HepG2 (cell line): ENCODE results near the gene ADGRF1. TPM values are rescaled to one million over a fixed set of nuclear protein-coding genes. Genes with fewer than 3 reads are reported as not detected.

Experiments used
- ATAC-seq: fragments of 200-7000 bp; cut with Tn5 transposase; 3 replicates; pipeline ENCODE4 v1.9.1; 2020; ENCODE audit warnings: mild to moderate bottlenecking, moderate library complexity
- BruUV-seq: library from RNA; stranded (reverse); fragments of 400-500 nt; replicated peaks from 2 replicates; lab custom pipeline; 2021; lab: Mats Ljungman, UMichigan
- CTCF ChIA-PET: fragments of 300-600 bp; formaldehyde crosslinking; extraction: SDS; loops from one replicate; lab custom pipeline; 2021; ENCODE audit warnings: low total read pairs, inconsistent platforms, low intra/inter-chr PET ratio; lab: Yijun Ruan, JAX
- POLR2A ChIA-PET: fragments of 350-600 bp; sonication (Branson Sonifier 250); formaldehyde crosslinking; loops from one replicate; lab custom pipeline; 2020; ENCODE audit warnings: antibody characterized with exemption, inconsistent platforms; lab: Yijun Ruan, JAX
- DNase-seq: peaks from one replicate; pipeline ENCODE4 v3.0.0-alpha.2; 2015; ENCODE audit warnings: low spot score
- FAIRE-seq: peaks from 3 replicates; lab custom pipeline; 2011; peaks lifted over from hg19 to GRCh38; lab: Jason Lieb, UNC
- H2AFZ ChIP-seq: one replicate; pipeline ENCODE4 v1.6.1; 2011; ENCODE audit warnings: low read length, inconsistent platforms
- H3K27ac ChIP-seq: fragments of 300-600 bp; 3 replicates; pipeline ENCODE4 v1.8.0; 2011; ENCODE audit warnings: mixed run types, mild to moderate bottlenecking, mixed read lengths, low read length, inconsistent platforms; ENCODE audit not compliant: insufficient read depth; ENCODE audit errors: extremely low read length
- H3K27me3 ChIP-seq, 2 experiments: fragments of 200-600 bp in 1 of 2; 2 replicates in 1 of 2; 3 replicates in 1 of 2; pipeline versions ENCODE4 v1.6.0 to v1.8.0; 2011; ENCODE audit warnings: low read length in 2 of 2, mild to moderate bottlenecking in 2 of 2, moderate library complexity in 2 of 2, inconsistent platforms in 1 of 2; ENCODE audit not compliant: insufficient read depth in 2 of 2, control insufficient read depth in 1 of 2
- H3K36me3 ChIP-seq, 2 experiments: fragments of 200-600 bp in 1 of 2; replicated peaks in 1 of 2; 2 replicates in 1 of 2; 3 replicates in 1 of 2; pipeline versions ENCODE4 v1.5.1 to v1.8.0; 2011; ENCODE audit warnings: low read length in 2 of 2, inconsistent platforms in 1 of 2; ENCODE audit not compliant: insufficient read depth in 2 of 2, control insufficient read depth in 1 of 2
- H3K4me1 ChIP-seq: 2 replicates; pipeline ENCODE4 v1.5.1; 2012; ENCODE audit warnings: low read length, inconsistent platforms; ENCODE audit not compliant: insufficient read depth
- H3K4me2 ChIP-seq: 2 replicates; pipeline ENCODE4 v1.6.0; 2011; ENCODE audit warnings: low read depth, low read length, inconsistent platforms
- H3K4me3 ChIP-seq, 3 experiments: fragments of 200-600 bp in 1 of 3; sonication (generic), shearing (Covaris generic) in 1 of 3; replicated peaks in 1 of 3; 2 replicates each; pipeline ENCODE4 v1.5.1; 2011 to 2016; ENCODE audit warnings: low read length in 3 of 3, inconsistent platforms in 2 of 3, low read depth in 2 of 3, mild to moderate bottlenecking in 2 of 3, control low read depth in 1 of 3, mixed read lengths in 1 of 3; ENCODE audit not compliant: insufficient read depth in 1 of 3
- H3K79me2 ChIP-seq: one replicate; pipeline ENCODE4 v1.6.1; 2011; ENCODE audit warnings: low read length, inconsistent platforms; ENCODE audit not compliant: insufficient read depth
- H3K9ac ChIP-seq: 2 replicates; pipeline ENCODE4 v1.6.0; 2011; ENCODE audit warnings: mild to moderate bottlenecking, low read depth, low read length, inconsistent platforms; ENCODE audit not compliant: insufficient read depth
- H3K9me3 ChIP-seq: 2 replicates; pipeline ENCODE4 v1.5.1; 2012; ENCODE audit warnings: mild to moderate bottlenecking, low read length
- H4K20me1 ChIP-seq: 2 replicates; pipeline ENCODE4 v1.6.0; 2011; ENCODE audit warnings: inconsistent platforms, mild to moderate bottlenecking, low read length, moderate library complexity; ENCODE audit not compliant: insufficient read depth
- ATF1 ChIP-seq: IDR thresholded peaks from 2 replicates; pipeline ENCODE4 v1.6.1; 2016; ENCODE audit warnings: mild to moderate bottlenecking, control low read depth
- FOXP1 ChIP-seq, 2 experiments: fragments of 450-650 bp in 1 of 2; IDR thresholded peaks; 2 replicates each; pipeline ENCODE4 v1.6.1; 2017 to 2018; ENCODE audit warnings: antibody characterized with exemption in 1 of 2
- NR2F6 ChIP-seq, 2 experiments: IDR thresholded peaks; 2 replicates each; pipeline ENCODE4 v1.6.1; 2016; ENCODE audit warnings: antibody characterized with exemption in 1 of 2, mild to moderate bottlenecking in 1 of 2
- RARG ChIP-seq: sonication (generic); formaldehyde crosslinking; IDR thresholded peaks from 2 replicates; pipeline ENCODE4 v1.4.0; 2020; ENCODE audit warnings: low read depth, mild to moderate bottlenecking, missing genetic modification reagents
- SATB2 ChIP-seq: sonication (generic); formaldehyde crosslinking; IDR thresholded peaks from 2 replicates; pipeline ENCODE4 v1.5.0; 2020; ENCODE audit warnings: missing genetic modification reagents
- ZNF589 ChIP-seq: sonication (generic); formaldehyde crosslinking; conservative IDR thresholded peaks from 2 replicates; pipeline ENCODE4 v1.8.0; 2022; ENCODE audit warnings: mild to moderate bottlenecking, moderate library complexity, missing genetic modification reagents
- ZNF770 ChIP-seq: sonication (generic); formaldehyde crosslinking; IDR thresholded peaks from 2 replicates; pipeline ENCODE4 v1.5.0; 2020; ENCODE audit warnings: mild to moderate bottlenecking, missing genetic modification reagents
- WGBS: methylation state at CpG from one replicate; pipeline ENCODE4 v1.1.6; 2017; ENCODE audit warnings: low lambda C conversion rate; 5-methylcytosine and 5-hydroxymethylcytosine counted together
- in situ Hi-C: cut with HindIII; loops from 2 replicates; pipeline ENCODE4 v1.10.0; 2017; ENCODE audit warnings: low pct_unique_long_range_greater_than_20kb; ENCODE audit not compliant: extremely low pct_ligation_motif_present
- intact Hi-C: fragments of 100-400 bp; cut with micrococcal nuclease; formaldehyde crosslinking; loops from one replicate; pipeline ENCODE4 v1.10.0; 2022; ENCODE audit not compliant: unreplicated experiment
- polyA plus RNA-seq, 8 experiments: library from polyadenylated mRNA; depleted of rRNA in 3 of 8; stranded (reverse) in 7 of 8; unstranded in 1 of 8; fragments of >200 nt; fragmentation: Illumina TruSeq in 4 of 8; extraction: Trizol in 4 of 8; gene quantifications; 2 replicates each; pipeline versions ENCODE4 v1.2.1 to v1.2.3, GENCODE V29; 2011 to 2016; ENCODE audit warnings: low read depth in 4 of 8, missing spikeins in 1 of 8, mixed read lengths in 1 of 8; ENCODE audit not compliant: insufficient read depth in 1 of 8
- total RNA-seq, 5 experiments: library from RNA; depleted of rRNA; stranded (reverse); fragments of >200 nt; fragmentation: Illumina TruSeq; extraction: Trizol; gene quantifications; 2 replicates each; pipeline ENCODE4 v1.2.3, GENCODE V29; 2016; ENCODE audit warnings: low read depth in 1 of 5
- TF ChIP-seq, protein P1 (sequence below): sonication (generic); formaldehyde crosslinking; IDR thresholded peaks from 2 replicates; pipeline ENCODE4 v1.4.0; 2020; ENCODE audit warnings: missing genetic modification reagents
- TF ChIP-seq, protein P2 (sequence below): sonication (generic); formaldehyde crosslinking; IDR thresholded peaks from 2 replicates; pipeline ENCODE4 v1.4.0; 2020; ENCODE audit warnings: missing genetic modification reagents
- TF ChIP-seq, protein P3 (sequence below): sonication (generic); formaldehyde crosslinking; IDR thresholded peaks from 2 replicates; pipeline ENCODE4 v1.9.0; 2021; ENCODE audit warnings: missing genetic modification reagents, borderline replicate concordance

Gene ADGRF1
- total and polyA plus RNA-seq, 2 of the 13 experiments (the other 11 are each of a cell fraction or from before 2014, with no cell fraction given), result not detected

DNA sequence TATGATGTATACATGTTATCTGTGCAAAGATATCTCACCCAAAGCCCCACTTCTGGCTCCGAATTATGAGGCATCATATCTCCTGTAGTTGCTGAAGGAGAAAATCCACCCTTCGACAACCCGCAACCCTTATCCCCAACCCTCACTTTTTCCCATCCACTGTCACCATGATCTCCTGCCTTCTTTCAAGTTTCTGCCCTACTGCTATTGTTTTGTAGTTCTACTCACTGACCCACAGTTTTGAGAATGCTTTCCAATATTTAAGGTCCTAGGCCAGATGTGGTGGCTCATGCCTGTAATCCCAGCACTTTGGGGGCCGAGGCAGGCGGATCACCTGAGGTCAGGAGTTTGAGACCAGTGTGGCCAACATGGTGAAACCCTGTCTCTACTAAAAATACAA, 22.2 kb downstream of the ADGRF1 start (continued):
- TF ChIP-seq SATB2 (CRISPR knock-in tag), result no peak
- no peak for TF ChIP-seq ATF1 (CRISPR knock-in tag)
- TF ChIP-seq ZNF589 (CRISPR knock-in tag), result no peak
- TF ChIP-seq, all 625 proteins: peak for 0

DNA sequence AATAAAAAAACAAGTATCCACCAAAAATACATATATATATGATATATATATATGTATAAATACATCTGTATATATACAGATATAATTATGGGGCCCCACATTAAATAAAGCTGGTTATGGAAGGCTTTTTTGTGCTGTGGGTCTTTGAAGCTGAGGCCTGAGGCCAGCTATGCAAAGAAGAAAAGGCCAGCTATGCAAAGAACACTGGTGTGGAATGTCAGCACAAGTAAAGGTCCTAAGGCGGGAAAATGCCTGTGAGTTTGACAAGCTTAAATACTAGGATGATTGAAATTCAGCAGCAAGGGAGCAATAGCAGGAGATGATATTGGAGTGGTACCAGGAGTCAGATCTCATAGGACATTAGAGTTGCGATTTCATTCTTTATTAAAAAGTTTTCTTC, 25.2 kb downstream of the ADGRF1 start:
- H3K9ac ChIP-seq, result no peak overlapping the region
- ChIA-PET POLR2A (no interaction called here), CTCF (no interaction called here)
- no peaks in the 10 kb centered on the region for H3K79me2 ChIP-seq
- no peaks in the 10 kb centered on the region for H3K9me3 ChIP-seq
- no peak overlapping the region for H3K27ac ChIP-seq
- H3K36me3 ChIP-seq, result no peaks in the 10 kb centered on the region
- in situ Hi-C loops (no loop called here), intact Hi-C loops (loop anchor here (1.0 kb wide), 1 partner anchor 20 kb away; no protein-coding TSS in a partner anchor)
- H3K4me3 ChIP-seq, result no peak overlapping the region
- DNase-seq, result no peak
- WGBS, result 28% methylated on average over 2 of the region's 2 CpGs
- no peak for FAIRE-seq
- peaks cover 10% of the 10 kb centered on the region for H3K4me1 ChIP-seq
- no peak overlapping the region for H3K4me2 ChIP-seq
- ATAC-seq, result no peak
- BruUV-seq, result no TSS peak
- H3K27me3 ChIP-seq, result peaks cover 0 to 30% of the 10 kb centered on the region in 2 experiments; a peak in 2 of 5 replicates
- H4K20me1 ChIP-seq, result no peaks in the 10 kb centered on the region
- H2AFZ ChIP-seq, result no peak overlapping the region
- TF ChIP-seq RARG (CRISPR knock-in tag) (no peak), FOXP1 (IDR thresholded peaks at IDR 0.05) (no peak), FOXP1 (CRISPR knock-in tag; IDR thresholded peaks at IDR 0.05) (no peak), NR2F6 (IDR thresholded peaks at IDR 0.05) (no peak), NR2F6 (CRISPR knock-in tag; IDR thresholded peaks at IDR 0.05) (no peak), ZNF770 (CRISPR knock-in tag) (no peak)
- TF ChIP-seq, protein P1, sequence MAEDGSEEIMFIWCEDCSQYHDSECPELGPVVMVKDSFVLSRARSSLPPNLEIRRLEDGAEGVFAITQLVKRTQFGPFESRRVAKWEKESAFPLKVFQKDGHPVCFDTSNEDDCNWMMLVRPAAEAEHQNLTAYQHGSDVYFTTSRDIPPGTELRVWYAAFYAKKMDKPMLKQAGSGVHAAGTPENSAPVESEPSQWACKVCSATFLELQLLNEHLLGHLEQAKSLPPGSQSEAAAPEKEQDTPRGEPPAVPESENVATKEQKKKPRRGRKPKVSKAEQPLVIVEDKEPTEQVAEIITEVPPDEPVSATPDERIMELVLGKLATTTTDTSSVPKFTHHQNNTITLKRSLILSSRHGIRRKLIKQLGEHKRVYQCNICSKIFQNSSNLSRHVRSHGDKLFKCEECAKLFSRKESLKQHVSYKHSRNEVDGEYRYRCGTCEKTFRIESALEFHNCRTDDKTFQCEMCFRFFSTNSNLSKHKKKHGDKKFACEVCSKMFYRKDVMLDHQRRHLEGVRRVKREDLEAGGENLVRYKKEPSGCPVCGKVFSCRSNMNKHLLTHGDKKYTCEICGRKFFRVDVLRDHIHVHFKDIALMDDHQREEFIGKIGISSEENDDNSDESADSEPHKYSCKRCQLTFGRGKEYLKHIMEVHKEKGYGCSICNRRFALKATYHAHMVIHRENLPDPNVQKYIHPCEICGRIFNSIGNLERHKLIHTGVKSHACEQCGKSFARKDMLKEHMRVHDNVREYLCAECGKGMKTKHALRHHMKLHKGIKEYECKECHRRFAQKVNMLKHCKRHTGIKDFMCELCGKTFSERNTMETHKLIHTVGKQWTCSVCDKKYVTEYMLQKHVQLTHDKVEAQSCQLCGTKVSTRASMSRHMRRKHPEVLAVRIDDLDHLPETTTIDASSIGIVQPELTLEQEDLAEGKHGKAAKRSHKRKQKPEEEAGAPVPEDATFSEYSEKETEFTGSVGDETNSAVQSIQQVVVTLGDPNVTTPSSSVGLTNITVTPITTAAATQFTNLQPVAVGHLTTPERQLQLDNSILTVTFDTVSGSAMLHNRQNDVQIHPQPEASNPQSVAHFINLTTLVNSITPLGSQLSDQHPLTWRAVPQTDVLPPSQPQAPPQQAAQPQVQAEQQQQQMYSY (CRISPR knock-in tag), result no peak
- TF ChIP-seq, protein P2, sequence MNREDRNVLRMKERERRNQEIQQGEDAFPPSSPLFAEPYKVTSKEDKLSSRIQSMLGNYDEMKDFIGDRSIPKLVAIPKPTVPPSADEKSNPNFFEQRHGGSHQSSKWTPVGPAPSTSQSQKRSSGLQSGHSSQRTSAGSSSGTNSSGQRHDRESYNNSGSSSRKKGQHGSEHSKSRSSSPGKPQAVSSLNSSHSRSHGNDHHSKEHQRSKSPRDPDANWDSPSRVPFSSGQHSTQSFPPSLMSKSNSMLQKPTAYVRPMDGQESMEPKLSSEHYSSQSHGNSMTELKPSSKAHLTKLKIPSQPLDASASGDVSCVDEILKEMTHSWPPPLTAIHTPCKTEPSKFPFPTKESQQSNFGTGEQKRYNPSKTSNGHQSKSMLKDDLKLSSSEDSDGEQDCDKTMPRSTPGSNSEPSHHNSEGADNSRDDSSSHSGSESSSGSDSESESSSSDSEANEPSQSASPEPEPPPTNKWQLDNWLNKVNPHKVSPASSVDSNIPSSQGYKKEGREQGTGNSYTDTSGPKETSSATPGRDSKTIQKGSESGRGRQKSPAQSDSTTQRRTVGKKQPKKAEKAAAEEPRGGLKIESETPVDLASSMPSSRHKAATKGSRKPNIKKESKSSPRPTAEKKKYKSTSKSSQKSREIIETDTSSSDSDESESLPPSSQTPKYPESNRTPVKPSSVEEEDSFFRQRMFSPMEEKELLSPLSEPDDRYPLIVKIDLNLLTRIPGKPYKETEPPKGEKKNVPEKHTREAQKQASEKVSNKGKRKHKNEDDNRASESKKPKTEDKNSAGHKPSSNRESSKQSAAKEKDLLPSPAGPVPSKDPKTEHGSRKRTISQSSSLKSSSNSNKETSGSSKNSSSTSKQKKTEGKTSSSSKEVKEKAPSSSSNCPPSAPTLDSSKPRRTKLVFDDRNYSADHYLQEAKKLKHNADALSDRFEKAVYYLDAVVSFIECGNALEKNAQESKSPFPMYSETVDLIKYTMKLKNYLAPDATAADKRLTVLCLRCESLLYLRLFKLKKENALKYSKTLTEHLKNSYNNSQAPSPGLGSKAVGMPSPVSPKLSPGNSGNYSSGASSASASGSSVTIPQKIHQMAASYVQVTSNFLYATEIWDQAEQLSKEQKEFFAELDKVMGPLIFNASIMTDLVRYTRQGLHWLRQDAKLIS, result no peak
- TF ChIP-seq, protein P3, sequence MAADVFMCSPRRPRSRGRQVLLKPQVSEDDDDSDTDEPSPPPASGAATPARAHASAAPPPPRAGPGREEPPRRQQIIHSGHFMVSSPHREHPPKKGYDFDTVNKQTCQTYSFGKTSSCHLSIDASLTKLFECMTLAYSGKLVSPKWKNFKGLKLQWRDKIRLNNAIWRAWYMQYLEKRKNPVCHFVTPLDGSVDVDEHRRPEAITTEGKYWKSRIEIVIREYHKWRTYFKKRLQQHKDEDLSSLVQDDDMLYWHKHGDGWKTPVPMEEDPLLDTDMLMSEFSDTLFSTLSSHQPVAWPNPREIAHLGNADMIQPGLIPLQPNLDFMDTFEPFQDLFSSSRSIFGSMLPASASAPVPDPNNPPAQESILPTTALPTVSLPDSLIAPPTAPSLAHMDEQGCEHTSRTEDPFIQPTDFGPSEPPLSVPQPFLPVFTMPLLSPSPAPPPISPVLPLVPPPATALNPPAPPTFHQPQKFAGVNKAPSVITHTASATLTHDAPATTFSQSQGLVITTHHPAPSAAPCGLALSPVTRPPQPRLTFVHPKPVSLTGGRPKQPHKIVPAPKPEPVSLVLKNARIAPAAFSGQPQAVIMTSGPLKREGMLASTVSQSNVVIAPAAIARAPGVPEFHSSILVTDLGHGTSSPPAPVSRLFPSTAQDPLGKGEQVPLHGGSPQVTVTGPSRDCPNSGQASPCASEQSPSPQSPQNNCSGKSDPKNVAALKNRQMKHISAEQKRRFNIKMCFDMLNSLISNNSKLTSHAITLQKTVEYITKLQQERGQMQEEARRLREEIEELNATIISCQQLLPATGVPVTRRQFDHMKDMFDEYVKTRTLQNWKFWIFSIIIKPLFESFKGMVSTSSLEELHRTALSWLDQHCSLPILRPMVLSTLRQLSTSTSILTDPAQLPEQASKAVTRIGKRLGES (CRISPR knock-in tag), result no peak
